TTC549 (cell line): ENCODE measurements around the gene UBE2M.
"Not testable (repeated sequence)": the region's sequence is repeated elsewhere in the genome, so short reads cannot be mapped to it uniquely, and the experiment has no call there.

ENCODE experiments used
- FAIRE-seq: peaks from 2 replicates; lab custom pipeline; 2012; peaks lifted over from hg19 to GRCh38; lab: Jason Lieb, UNC

UBE2M gene

DNA sequence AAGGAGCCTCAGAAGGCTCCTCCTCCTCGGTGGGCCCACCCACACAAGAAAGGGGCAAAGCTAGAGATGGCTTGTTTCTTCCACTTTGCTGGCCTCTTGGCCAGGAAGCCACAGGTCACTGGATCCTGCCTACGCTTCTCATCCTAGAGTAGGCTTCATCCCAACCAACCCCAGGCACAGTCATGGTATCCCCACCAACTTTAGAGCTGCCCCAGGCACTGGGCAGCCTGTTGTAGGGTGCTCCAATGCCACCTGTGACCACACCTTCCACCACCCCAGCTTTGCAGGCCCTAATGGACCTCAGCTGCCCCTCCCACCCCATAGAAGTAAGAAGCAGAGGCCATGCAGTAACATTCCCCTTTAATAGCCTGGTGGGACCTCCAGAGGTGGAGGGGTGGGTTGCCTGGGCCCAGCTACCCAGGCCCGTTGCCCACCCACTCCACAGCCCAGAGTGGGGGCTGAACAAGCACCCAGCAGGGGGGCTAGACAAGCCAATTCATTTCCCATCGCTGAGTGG, 3.0 kb downstream of the UBE2M start:
- FAIRE-seq = no peak

GRCh38 chr19:58554494-58555368, 3.7 kb downstream of the UBE2M start, which contains the start of gene CHMP2A:
CHMP2A (minus strand) TSS chr19:58555105; CDS start chr19:58554212, 893 bp downstream.
- FAIRE-seq = no peak

GRCh38 chr19:58553799-58554493, 4.5 kb downstream of the UBE2M start:
- no peak for FAIRE-seq

GRCh38 chr19:58552655-58553054, 5.8 kb downstream of the UBE2M start:
- FAIRE-seq = no peak

DNA sequence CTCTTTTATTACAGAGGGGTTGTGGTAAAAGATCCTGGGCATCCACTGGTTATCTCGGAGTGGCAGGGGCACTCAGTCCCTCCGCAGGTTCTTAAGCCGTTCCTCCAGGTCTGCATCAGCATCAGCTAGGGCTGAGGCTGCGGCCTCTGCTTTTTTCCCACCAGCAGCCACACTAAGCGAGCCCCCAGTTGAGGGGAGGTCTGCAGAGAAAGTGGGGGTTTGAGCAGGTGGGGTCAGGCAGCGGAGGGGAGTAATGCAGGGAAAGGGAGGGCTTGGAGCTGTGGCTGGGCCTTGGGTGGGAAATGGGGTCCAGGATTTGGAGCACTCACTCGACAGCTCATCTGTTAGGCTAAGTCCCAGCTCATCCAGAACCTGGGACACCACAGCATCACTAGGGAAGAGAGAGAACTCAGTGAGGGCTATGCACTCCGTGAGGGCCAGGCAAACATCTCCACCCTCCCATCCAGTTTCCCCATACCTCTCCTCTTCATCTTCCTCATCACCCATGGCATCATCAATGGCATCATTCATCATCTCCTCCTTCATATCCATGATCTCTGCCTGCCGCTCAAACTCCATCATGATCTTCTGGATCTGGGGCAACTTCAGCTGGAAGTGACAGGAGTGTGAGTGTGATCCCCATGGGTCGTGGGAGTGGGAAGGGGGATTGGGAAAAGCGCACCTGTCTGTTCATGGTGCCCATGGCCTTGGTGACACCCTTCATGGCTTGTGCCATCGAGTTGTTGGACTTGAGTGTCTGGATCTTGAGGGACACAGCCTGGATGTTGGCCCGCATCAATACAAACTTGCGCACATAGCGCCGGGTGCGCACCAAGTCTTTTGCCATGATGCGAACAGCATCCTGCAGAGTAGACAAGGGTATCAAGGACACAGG, 6.6 kb downstream of the UBE2M start:
- no peak for FAIRE-seq

DNA sequence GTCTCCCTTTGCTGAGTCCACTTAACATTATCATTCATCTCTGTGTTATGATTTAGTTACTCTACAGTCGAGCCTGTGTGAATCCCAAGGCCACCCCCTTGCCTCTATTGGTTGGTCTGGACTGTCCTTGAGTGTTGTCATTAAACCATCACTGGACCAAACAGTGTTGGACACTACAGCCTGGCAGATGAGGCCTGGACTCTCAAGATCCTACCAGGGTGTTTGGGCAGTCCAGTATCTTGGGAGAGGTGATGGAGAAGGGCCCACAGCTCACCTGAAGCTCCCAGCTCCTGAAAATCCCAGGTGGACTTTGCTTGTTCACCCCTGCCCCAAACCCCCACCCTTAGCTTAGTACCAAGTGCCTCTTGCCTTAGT, 7.3 kb downstream of the UBE2M start:
- no peak for FAIRE-seq

GRCh38 chr19:58550362-58551122, 7.9 kb downstream of the UBE2M start:
- no peak for FAIRE-seq

DNA sequence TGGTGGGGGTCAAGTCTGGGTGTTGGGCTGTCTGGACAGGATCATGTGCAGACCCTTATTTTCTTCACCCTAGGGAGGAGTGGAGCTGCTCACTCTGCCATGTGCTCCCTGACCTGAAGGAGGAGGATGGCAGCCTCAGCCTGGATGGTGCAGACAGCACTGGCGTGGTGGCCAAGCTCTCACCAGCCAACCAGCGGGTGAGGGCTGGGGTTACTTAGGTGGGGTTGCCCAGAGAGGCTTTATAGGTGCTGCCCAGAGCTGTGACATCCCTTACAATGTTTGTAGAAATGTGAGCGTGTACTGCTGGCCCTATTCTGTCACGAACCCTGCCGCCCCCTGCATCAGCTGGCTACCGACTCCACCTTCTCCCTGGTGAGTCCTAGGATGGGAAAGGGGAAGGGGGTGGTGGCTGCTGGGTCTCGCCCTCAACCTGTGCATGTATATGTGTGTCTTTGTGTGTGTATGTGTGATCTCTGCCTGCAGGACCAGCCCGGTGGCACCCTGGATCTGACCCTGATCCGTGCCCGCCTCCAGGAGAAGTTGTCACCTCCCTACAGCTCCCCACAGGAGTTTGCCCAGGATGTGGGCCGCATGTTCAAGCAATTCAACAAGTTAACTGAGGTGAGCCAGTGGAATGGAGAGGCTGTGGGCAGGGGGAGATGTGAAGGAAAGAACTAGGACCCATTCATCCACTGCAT, 8.6 kb downstream of the UBE2M start:
- no peak for FAIRE-seq

- no peak for FAIRE-seq
These were observed 9.3 kb downstream of the UBE2M start for GRCh38 chr19:58548859-58549663.

DNA sequence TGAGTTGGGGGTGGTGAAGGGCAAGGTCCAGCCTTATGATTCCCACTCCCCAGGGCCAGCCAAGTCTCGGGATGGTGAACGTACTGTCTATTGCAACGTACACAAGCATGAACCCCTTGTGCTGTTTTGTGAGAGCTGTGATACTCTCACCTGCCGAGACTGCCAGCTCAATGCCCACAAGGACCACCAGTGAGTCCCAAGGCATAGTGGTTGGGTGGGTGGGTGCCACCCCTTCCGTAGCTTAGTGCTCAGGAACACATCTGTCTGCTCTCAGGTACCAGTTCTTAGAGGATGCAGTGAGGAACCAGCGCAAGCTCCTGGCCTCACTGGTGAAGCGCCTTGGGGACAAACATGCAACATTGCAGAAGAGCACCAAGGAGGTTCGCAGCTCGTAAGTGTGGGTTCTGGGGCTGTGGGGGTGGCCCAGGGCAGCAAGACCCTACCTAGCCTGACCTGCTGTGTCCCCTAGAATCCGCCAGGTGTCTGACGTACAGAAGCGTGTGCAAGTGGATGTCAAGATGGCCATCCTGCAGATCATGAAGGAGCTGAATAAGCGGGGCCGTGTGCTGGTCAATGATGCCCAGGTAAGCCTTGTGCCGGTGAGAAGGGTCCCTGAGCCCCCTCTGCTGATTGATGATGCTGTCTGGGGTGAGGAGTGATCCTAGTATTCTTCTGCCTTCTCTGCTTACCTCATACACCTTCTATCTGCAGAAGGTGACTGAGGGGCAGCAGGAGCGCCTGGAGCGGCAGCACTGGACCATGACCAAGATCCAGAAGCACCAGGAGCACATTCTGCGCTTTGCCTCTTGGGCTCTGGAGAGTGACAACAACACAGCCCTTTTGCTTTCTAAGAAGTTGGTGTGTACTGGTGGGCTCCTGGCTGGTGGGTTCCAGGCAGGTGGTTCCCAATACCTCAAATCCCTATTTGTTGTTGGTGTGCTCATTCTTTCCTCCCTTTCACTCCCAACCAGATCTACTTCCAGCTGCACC, 10.8 kb downstream of the UBE2M start:
- FAIRE-seq = no peak

GRCh38 chr19:58546019-58546530, 12.3 kb downstream of the UBE2M start:
- FAIRE-seq = no peak

- no peak for FAIRE-seq
These were observed 13.0 kb downstream of the UBE2M start for GRCh38 chr19:58545286-58546018.

DNA sequence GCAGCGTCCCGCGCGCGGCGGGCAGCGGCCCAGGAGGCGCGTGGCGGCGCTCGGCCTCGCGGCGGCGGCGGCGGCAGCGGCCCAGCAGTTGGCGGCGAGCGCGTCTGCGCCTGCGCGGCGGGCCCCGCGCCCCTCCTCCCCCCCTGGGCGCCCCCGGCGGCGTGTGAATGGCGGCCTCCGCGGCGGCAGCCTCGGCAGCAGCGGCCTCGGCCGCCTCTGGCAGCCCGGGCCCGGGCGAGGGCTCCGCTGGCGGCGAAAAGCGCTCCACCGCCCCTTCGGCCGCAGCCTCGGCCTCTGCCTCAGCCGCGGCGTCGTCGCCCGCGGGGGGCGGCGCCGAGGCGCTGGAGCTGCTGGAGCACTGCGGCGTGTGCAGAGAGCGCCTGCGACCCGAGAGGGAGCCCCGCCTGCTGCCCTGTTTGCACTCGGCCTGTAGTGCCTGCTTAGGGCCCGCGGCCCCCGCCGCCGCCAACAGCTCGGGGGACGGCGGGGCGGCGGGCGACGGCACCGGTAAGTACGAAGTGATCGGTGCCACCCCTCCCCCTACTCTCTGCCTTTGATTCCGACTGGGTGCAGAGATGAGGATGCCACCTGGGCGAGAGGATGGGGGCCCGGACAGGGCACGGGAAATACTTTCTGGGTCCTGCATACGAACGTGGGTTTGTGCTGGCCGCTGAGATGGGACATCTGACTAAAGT, 13.7 kb downstream of the UBE2M start:
- FAIRE-seq = no peak

- peak; percentile 96 for FAIRE-seq
These were observed 14.4 kb downstream of the UBE2M start, which contains the start of gene TRIM28 for GRCh38 chr19:58543826-58544590. TRIM28 (plus strand) TSS chr19:58544064; CDS start chr19:58544758, 694 bp downstream.

GRCh38 chr19:58542641-58543372, 15.6 kb downstream of the UBE2M start:
- not testable (repeated sequence) for FAIRE-seq

DNA sequence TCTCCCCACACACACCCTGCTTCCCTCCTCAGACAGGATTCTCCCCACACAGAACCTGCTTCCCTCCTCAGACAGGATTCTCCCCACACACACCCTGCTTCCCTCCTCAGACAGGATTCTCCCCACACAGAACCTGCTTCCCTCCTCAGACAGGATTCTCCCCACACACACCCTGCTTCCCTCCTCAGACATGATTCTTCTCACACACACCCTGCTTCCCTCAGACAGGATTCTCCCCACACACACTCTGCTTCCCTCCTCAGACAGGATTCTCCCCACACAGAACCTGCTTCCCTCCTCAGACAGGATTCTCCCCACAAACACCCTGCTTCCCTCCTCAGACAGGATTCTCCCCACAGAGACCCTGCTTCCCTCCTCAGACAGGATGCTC, 19.2 kb downstream of the UBE2M start:
- FAIRE-seq = not testable (repeated sequence)
